Measurements from ENCODE around the gene CSTB. TPM values are rescaled to one million over a fixed set of nuclear protein-coding genes. Genes with fewer than 3 reads are reported as not detected.

CSTB gene
- total and polyA plus RNA-seq, 8 donors, result 7.4 to 35.6 (median 14.1) TPM

DNA sequence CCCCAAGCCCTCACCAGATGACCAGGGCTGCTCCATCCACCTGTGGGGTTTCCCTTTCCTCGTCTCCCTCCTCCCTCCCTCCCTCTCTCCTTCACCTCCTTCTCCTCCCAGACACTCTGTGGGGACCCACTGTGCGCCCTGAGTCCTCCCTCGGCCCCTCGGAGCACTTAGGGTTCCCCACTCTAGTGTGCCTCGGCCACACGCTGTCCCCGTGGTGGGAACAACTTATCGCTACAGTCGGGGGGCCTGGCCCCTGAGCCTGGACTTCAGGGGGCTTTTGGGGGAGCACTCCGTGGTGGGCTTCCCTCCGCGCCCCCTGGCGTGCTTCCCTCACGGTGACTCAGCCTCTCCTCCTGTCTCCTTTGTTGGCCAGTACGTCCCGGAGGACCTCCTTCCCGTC is 27.5 kb downstream of the CSTB start:
- 92 to 93% methylated on average over 17 of the region's 17 CpGs for WGBS, 2 donors

DNA sequence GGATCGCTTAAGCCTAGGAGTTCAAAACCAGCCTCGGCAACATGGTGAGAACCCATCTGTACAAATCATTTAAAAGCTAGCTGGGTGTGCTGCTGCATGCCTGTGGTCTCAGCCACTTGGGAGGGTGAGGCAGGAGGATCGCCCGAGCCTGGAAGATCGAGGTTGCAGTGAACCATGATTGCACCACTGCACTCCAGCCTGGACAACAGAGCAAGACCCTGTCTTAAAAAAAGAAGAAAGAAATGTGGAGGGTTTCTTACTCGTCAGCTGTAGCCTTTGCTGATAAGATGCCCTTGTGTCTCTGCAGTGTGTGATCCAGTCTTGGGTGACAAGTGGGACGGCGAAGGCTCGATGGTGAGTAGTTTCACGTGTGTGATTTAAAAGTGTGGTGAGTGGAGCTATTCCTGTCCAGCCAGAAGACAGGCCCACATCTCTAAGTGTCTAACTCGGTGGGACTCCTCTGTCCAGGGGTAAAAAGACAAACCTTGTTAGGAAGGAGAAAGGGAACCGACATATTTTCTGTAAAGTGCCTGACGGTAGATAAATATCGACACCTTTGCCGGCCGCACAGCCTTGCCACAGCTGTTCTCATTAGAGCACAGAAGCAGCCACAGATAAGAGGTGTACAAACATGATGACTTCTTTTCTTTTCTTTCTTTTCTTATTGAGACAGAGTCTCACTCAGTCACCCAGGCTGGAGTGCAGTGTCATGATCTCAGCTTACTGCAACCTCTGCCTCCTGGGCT is 30.2 kb downstream of the CSTB start:
- no peak for DNase-seq
- Histone ChIP-seq H3K27me3 (no peaks in the 10 kb centered on the region), H3K9me3 (no peaks in the 10 kb centered on the region), H3K4me1 (no peaks in the 10 kb centered on the region), H3K4me3 (no peak overlapping the region), H3K27ac (no peak overlapping the region), H3K36me3 (peaks cover 0 to 49% (median 19%) of the 10 kb centered on the region in 3 donors)
- 89 to 92% methylated on average over 16 of the region's 16 CpGs for WGBS, 2 donors
- no peak for ATAC-seq
- intact Hi-C loops (cut with DNase I), result no loop called here
- TF ChIP-seq, protein P1, sequence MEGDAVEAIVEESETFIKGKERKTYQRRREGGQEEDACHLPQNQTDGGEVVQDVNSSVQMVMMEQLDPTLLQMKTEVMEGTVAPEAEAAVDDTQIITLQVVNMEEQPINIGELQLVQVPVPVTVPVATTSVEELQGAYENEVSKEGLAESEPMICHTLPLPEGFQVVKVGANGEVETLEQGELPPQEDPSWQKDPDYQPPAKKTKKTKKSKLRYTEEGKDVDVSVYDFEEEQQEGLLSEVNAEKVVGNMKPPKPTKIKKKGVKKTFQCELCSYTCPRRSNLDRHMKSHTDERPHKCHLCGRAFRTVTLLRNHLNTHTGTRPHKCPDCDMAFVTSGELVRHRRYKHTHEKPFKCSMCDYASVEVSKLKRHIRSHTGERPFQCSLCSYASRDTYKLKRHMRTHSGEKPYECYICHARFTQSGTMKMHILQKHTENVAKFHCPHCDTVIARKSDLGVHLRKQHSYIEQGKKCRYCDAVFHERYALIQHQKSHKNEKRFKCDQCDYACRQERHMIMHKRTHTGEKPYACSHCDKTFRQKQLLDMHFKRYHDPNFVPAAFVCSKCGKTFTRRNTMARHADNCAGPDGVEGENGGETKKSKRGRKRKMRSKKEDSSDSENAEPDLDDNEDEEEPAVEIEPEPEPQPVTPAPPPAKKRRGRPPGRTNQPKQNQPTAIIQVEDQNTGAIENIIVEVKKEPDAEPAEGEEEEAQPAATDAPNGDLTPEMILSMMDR (IDR thresholded peaks at IDR 0.05), result no peak
- FAIRE-seq, result no peak

More for the DNA sequence above, 27.5 kb downstream of the CSTB start:
- Histone ChIP-seq H3K27me3 (no peaks in the 10 kb centered on the region), H3K27ac (no peak overlapping the region), H3K9me3 (no peaks in the 10 kb centered on the region), H3K4me3 (no peak overlapping the region), H3K4me1 (no peaks in the 10 kb centered on the region), H3K36me3 (peaks cover 0 to 66% (median 34%) of the 10 kb centered on the region in 3 donors)
- no peak for FAIRE-seq
- TF ChIP-seq, protein P1 (IDR thresholded peaks at IDR 0.05), result no peak
- DNase-seq, result peak in 2 of 6 donors; percentile 54 to 64
- intact Hi-C loops (cut with DNase I), result no loop called here
- no peak for ATAC-seq

DNA sequence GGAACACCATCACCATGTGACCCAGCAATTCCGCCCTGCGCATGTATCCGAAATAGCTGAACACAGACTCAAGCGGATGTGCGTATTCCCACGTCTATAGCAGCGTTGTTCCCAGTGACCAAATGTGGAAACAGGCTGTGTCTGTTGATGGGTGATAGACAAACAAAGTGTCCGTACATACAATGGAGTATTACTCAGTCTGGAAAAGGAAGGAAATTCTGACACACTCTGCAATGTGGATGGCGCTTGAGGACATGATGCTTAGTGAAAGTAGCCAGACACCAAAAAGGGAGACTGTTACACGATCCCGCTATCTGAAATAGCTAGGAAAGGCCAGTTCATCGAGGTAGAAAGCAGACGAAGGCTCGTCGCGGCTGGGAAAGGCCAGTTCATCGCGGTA is 31.4 kb downstream of the CSTB start:
- 96 to 98% methylated on average over 18 of the region's 18 CpGs for WGBS, 2 donors
- Histone ChIP-seq H3K4me1 (no peaks in the 10 kb centered on the region), H3K36me3 (peaks cover 0 to 49% (median 16%) of the 10 kb centered on the region in 3 donors), H3K27me3 (no peaks in the 10 kb centered on the region), H3K27ac (no peak overlapping the region), H3K9me3 (no peaks in the 10 kb centered on the region), H3K4me3 (no peak overlapping the region)
- FAIRE-seq (no peak), DNase-seq (no peak), ATAC-seq (no peak)
- intact Hi-C loops (cut with DNase I), result no loop called here
- TF ChIP-seq, protein P1 (IDR thresholded peaks at IDR 0.05), result no peak

DNA sequence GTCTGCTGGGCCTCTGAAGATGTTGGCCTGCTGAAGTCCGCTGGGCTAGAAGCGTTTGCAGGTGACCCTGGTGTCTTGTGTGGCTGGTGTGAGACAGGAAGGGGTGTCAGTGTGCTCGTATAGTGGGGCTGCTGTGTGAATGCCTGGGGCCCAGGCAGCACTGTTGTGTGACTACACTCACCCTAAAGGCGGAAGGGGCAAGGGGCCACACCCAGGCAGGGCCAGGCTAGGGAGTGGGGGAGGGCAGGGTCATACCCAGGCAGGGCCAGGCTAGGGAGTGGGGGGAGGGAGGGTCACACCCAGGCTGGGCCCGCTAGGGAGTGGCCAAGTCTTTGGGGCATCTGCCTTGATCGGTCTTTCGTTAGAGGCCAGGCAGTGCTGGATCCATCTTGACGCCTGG is 32.2 kb downstream of the CSTB start:
- WGBS, 2 donors, result 95 to 98% methylated on average over 8 of the region's 8 CpGs

More for the DNA sequence above, 32.2 kb downstream of the CSTB start:
- H3K4me1 ChIP-seq, result no peaks in the 10 kb centered on the region
- no peak overlapping the region for H3K4me3 ChIP-seq
- TF ChIP-seq, protein P1 (IDR thresholded peaks at IDR 0.05), result no peak
- ATAC-seq, result no peak
- no peaks in the 10 kb centered on the region for H3K9me3 ChIP-seq
- no peak overlapping the region for H3K27ac ChIP-seq
- no peak for FAIRE-seq
- intact Hi-C loops (cut with DNase I), result no loop called here
- no peaks in the 10 kb centered on the region for H3K27me3 ChIP-seq
- DNase-seq, result no peak
- peaks cover 0 to 49% (median 10%) of the 10 kb centered on the region in 3 donors for H3K36me3 ChIP-seq
